GM23338 (cell line): ENCODE measurements around the gene FBXL14.

Experiments used
- EZH2 ChIP-seq: fragments of 200-600 bp; sonication (generic); IDR thresholded peaks from one replicate; pipeline ENCODE4 v1.8.0; 2017; ENCODE audit warnings: antibody characterized with exemption, mild to moderate bottlenecking, low read depth; ENCODE audit not compliant: unreplicated experiment
- EZH2phosphoT487 ChIP-seq: fragments of 200-600 bp; sonication (generic); IDR thresholded peaks from one replicate; pipeline ENCODE4 v1.8.1; 2018; ENCODE audit warnings: antibody characterized with exemption; ENCODE audit not compliant: unreplicated experiment
- NANOG ChIP-seq: IDR thresholded peaks from 2 replicates; pipeline ENCODE4 v1.6.1; 2016; ENCODE audit warnings: antibody characterized with exemption, borderline replicate concordance
- POLR2AphosphoS5 ChIP-seq: IDR thresholded peaks from 2 replicates; pipeline ENCODE4 v1.6.1; 2016; ENCODE audit warnings: antibody characterized with exemption, low read depth
- REST ChIP-seq: IDR thresholded peaks from one replicate; pipeline ENCODE4 v1.6.1; 2018; ENCODE audit warnings: antibody characterized with exemption; ENCODE audit not compliant: unreplicated experiment
- STAT1 ChIP-seq: IDR thresholded peaks from one replicate; pipeline ENCODE4 v1.6.1; 2016; ENCODE audit warnings: antibody characterized with exemption; ENCODE audit not compliant: unreplicated experiment
- ZNF114 ChIP-seq: fragments of 250-450 bp; sonication (Bioruptor Pico); IDR thresholded peaks from 2 replicates; pipeline ENCODE4 v1.5.0; 2020; ENCODE audit warnings: mild to moderate bottlenecking, moderate library complexity
- TF ChIP-seq, protein P1 (sequence below), 2 experiments: fragments of 200-600 bp in 1 of 2; sonication (generic) in 1 of 2; conservative IDR thresholded peaks; 2 replicates each; pipeline versions ENCODE4 v1.5.1 to v1.6.1; 2016 to 2017; ENCODE audit warnings: antibody characterized with exemption in 2 of 2, low read depth in 2 of 2, mild to moderate bottlenecking in 2 of 2, moderate library complexity in 1 of 2

DNA sequence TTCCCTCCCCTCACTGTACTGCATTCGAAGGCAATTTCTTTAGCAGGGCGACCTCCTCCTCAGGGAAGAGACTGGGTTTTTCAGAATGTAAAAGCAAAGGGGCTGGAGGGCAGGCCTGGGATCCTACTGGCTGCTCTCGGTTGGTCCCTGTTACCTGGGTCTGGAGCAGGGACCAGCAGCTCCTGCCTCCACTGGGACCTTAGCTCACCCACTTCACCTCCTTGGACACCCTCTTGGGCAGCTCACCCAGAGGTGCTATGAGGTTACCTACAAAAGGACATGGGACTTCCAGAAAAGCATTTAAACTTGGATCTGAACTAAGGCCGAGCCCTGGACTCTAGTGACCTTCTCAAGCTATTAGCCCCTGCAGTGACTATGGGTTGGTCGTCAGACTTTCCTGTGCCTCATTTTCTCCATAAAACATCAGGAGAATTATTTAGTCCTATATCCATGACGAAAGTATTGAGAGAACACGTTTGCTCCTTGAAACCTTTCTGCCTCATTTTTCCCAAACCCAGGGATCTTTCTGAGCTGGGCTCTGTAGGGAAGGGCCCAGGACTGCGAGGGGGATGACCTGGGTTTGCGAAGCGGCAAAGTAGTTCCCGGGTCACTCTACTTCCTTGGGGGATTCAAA lies 65.0 kb downstream of the FBXL14 start:
- TF ChIP-seq EZH2phosphoT487: no peak
- TF ChIP-seq, protein P1, sequence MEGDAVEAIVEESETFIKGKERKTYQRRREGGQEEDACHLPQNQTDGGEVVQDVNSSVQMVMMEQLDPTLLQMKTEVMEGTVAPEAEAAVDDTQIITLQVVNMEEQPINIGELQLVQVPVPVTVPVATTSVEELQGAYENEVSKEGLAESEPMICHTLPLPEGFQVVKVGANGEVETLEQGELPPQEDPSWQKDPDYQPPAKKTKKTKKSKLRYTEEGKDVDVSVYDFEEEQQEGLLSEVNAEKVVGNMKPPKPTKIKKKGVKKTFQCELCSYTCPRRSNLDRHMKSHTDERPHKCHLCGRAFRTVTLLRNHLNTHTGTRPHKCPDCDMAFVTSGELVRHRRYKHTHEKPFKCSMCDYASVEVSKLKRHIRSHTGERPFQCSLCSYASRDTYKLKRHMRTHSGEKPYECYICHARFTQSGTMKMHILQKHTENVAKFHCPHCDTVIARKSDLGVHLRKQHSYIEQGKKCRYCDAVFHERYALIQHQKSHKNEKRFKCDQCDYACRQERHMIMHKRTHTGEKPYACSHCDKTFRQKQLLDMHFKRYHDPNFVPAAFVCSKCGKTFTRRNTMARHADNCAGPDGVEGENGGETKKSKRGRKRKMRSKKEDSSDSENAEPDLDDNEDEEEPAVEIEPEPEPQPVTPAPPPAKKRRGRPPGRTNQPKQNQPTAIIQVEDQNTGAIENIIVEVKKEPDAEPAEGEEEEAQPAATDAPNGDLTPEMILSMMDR (conservative IDR thresholded peaks at IDR 0.05; ENCODE audit: low read depth in 2 of 2): no peak
- TF ChIP-seq POLR2AphosphoS5: no peak
- no peak for TF ChIP-seq REST
- TF ChIP-seq ZNF114 (CRISPR knock-in tag): no peak
- peak; percentile 89 for TF ChIP-seq EZH2
- no peak for TF ChIP-seq NANOG
- no peak for TF ChIP-seq STAT1
